Upper lobe of left lung (tissue), 6 donors: Measurements from ENCODE around the gene ZNF654. TPM values are rescaled to one million over a fixed set of nuclear protein-coding genes. Genes with fewer than 3 reads are reported as not detected.
A peak's percentile ranks its signal among the peaks of the same experiment; 100 is the strongest.
"Not testable (repeated sequence)": the region's sequence is repeated elsewhere in the genome, so short reads cannot be mapped to it uniquely, and the experiment has no call there.

Source experiments
- ATAC-seq, 2 donors: fragments of 200-7000 bp; cut with Tn5 transposase; one replicate each; pipeline ENCODE4 v1.9.1; 2022; ENCODE audit warnings: mild to moderate bottlenecking in 2 of 2, moderate library complexity in 2 of 2; ENCODE audit not compliant: low FRiP score in 2 of 2
- DNase-seq, 2 donors: peaks; one replicate each; pipeline ENCODE4 v3.0.0-alpha.2; 2019 to 2020
- H3K27ac ChIP-seq, 4 donors: fragments of 200-600 bp; sonication (generic); one replicate each; pipeline ENCODE4 v1.5.1; 2016 to 2019
- H3K27me3 ChIP-seq, 4 donors: fragments of 200-600 bp; sonication (generic); one replicate each; pipeline ENCODE4 v1.5.1; 2017 to 2019
- H3K36me3 ChIP-seq, 4 donors: fragments of 200-600 bp; sonication (generic); one replicate each; pipeline ENCODE4 v1.5.1; 2016 to 2019
- H3K4me1 ChIP-seq, 4 donors: fragments of 200-600 bp; sonication (generic); one replicate each; pipeline ENCODE4 v1.5.1; 2018 to 2019
- H3K4me3 ChIP-seq, 4 donors: fragments of 200-600 bp; sonication (generic); one replicate each; pipeline ENCODE4 v1.5.1; 2017 to 2019; ENCODE audit warnings: mild to moderate bottlenecking in 2 of 4, moderate library complexity in 1 of 4
- H3K9me3 ChIP-seq, 4 donors: fragments of 200-600 bp; sonication (generic); one replicate each; pipeline ENCODE4 v1.5.1; 2018 to 2019
- EP300 ChIP-seq, 4 donors: sonication (generic); formaldehyde crosslinking; IDR thresholded peaks; one replicate each; pipeline ENCODE4 v1.5.1; 2017; ENCODE audit warnings: antibody characterized with exemption in 4 of 4, control low read depth in 2 of 4
- POLR2A ChIP-seq, 4 donors: fragments of 450-650 bp; IDR thresholded peaks; one replicate each; pipeline ENCODE4 v1.5.1; 2016 to 2017; ENCODE audit warnings: antibody characterized with exemption in 4 of 4, mild to moderate bottlenecking in 2 of 4
- POLR2AphosphoS5 ChIP-seq, 2 donors: sonication (generic); formaldehyde crosslinking; IDR thresholded peaks; one replicate each; pipeline ENCODE4 v1.5.1; 2017; ENCODE audit warnings: antibody characterized with exemption in 2 of 2
- WGBS, 2 donors: methylation state at CpG; one replicate each; pipeline ENCODE4 v1.1.5; 2017 to 2018; 5-methylcytosine and 5-hydroxymethylcytosine counted together
- total RNA-seq, 6 donors: library from RNA; depleted of rRNA in 4 of 6; stranded (reverse); fragments of >200 nt in 4 of 6; gene quantifications; one replicate each; pipeline versions ENCODE4 v1.1.0 to v1.2.1, GENCODE V29; 2016 to 2021
- TF ChIP-seq, protein P1 (sequence below), 6 experiments: fragments of 450-650 bp in 4 of 6; fragments of 200-600 bp in 2 of 6; sonication (generic) in 2 of 6; IDR thresholded peaks; one replicate each; pipeline ENCODE4 v1.5.1; 2016 to 2019; ENCODE audit warnings: antibody characterized with exemption in 6 of 6
- donor health status: DM: no; HTN: no; CAD: no; lungs with moderate emphysema.
- donor health status: DM: no; HTN: yes; CAD: no; lungs with severe emphysema.

ZNF654 gene
- total RNA-seq, 6 donors from 2014 or later = 4.9 to 21.4 (median 13.8) TPM

DNA sequence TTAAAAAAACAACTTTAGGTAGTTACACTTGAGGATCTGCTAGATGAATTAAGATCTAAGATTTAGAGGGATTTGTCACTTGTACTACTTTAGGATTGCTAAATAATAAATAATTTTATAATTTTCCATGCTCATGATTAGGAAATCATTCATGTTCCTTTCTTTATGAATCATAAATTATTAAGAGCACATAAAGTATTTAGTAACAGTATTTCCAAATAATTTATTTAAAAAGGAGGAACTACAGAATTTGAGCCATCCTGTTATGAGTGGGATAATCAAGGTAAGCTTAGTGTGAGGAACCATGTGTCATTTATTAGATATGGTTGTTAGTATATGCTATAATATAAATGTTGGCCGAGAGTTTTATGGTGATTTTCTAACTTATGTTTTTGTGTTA is 53.2 kb downstream of the ZNF654 start:
- Histone ChIP-seq H3K9me3 (no peaks in the 10 kb centered on the region), H3K27me3 (no peaks in the 10 kb centered on the region), H3K36me3 (peaks cover 0 to 15% (median 0%) of the 10 kb centered on the region in 4 donors), H3K4me3 (no peak overlapping the region), H3K27ac (no peak overlapping the region), H3K4me1 (peaks cover 0 to 6% (median 2%) of the 10 kb centered on the region in 4 donors)
- DNase-seq (no peak), ATAC-seq (no peak)
- 92 to 93% methylated on average over 1 of the region's 1 CpG for WGBS, 2 donors
- TF ChIP-seq POLR2A (IDR thresholded peaks at IDR 0.05) = no peak
- TF ChIP-seq POLR2AphosphoS5 (IDR thresholded peaks at IDR 0.05) = no peak
- TF ChIP-seq, protein P1, sequence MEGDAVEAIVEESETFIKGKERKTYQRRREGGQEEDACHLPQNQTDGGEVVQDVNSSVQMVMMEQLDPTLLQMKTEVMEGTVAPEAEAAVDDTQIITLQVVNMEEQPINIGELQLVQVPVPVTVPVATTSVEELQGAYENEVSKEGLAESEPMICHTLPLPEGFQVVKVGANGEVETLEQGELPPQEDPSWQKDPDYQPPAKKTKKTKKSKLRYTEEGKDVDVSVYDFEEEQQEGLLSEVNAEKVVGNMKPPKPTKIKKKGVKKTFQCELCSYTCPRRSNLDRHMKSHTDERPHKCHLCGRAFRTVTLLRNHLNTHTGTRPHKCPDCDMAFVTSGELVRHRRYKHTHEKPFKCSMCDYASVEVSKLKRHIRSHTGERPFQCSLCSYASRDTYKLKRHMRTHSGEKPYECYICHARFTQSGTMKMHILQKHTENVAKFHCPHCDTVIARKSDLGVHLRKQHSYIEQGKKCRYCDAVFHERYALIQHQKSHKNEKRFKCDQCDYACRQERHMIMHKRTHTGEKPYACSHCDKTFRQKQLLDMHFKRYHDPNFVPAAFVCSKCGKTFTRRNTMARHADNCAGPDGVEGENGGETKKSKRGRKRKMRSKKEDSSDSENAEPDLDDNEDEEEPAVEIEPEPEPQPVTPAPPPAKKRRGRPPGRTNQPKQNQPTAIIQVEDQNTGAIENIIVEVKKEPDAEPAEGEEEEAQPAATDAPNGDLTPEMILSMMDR (IDR thresholded peaks at IDR 0.05) = no peak

- no peak for TF ChIP-seq POLR2AphosphoS5 (IDR thresholded peaks at IDR 0.05)
- TF ChIP-seq, protein P1 (IDR thresholded peaks at IDR 0.05) = peak in 5 of 6 experiments; percentile 63 to 73 (median 70)
- Histone ChIP-seq H3K4me1 (peaks cover 0 to 6% (median 2%) of the 10 kb centered on the region in 4 donors), H3K9me3 (no peaks in the 10 kb centered on the region), H3K4me3 (no peak overlapping the region), H3K27me3 (no peaks in the 10 kb centered on the region), H3K36me3 (peaks cover 0 to 15% (median 0%) of the 10 kb centered on the region in 4 donors), H3K27ac (no peak overlapping the region)
- peak in 1 of 2 donors; percentile 49 for DNase-seq
- 43 to 44% methylated on average over 5 of the region's 5 CpGs for WGBS, 2 donors
- ATAC-seq = peak; percentile 82 to 92
Observed at GRCh38 chr3:88113311-88114162, 54.5 kb downstream of the ZNF654 start.

DNA sequence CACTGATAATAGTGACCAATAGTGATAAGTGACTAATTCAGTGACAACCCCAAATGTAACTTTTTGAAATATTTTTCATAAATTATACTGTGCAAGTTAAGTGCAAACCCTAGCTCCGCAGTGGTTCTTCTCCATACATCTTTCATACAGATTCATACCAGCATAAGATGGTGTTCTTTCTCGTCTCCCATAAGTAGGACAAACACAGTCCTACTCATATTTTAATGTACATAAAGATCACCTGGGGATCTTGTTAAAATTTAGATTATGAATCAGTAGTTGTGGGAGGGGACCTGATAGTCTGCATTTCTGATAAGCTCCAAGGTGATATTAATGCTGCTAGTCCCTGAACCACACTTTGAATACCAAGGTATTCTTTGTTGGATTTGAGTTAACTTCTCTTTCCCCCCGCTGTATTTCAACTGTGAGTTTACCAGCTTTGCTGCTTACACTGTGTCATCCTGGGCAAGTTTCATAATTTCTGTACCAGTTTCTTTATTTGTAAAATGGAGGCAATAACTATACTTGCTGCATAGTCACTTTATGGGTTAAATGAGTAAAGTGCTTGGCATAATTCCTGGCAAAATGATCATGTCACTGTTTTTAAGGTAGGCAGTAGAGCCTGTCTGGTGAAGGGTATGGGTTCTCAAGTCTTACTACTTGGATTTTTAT is 56.0 kb downstream of the ZNF654 start:
- ATAC-seq (no peak), DNase-seq (no peak)
- H3K27me3 ChIP-seq = no peaks in the 10 kb centered on the region
- H3K9me3 ChIP-seq = no peaks in the 10 kb centered on the region
- no peak overlapping the region for H3K27ac ChIP-seq
- peaks cover 0 to 15% (median 0%) of the 10 kb centered on the region in 4 donors for H3K36me3 ChIP-seq
- WGBS, 2 donors = 94 to 96% methylated on average over 3 of the region's 3 CpGs
- H3K4me3 ChIP-seq = no peak overlapping the region
- H3K4me1 ChIP-seq = peaks cover 0 to 6% (median 2%) of the 10 kb centered on the region in 4 donors
- TF ChIP-seq, protein P1 (IDR thresholded peaks at IDR 0.05) = no peak
- no peak for TF ChIP-seq EP300 (IDR thresholded peaks at IDR 0.05)
- TF ChIP-seq POLR2A (IDR thresholded peaks at IDR 0.05) = no peak
- no peak for TF ChIP-seq POLR2AphosphoS5 (IDR thresholded peaks at IDR 0.05)

GRCh38 chr3:88117683-88118082 is 58.6 kb downstream of the ZNF654 start:
- no peak overlapping the region for H3K27ac ChIP-seq
- H3K4me1 ChIP-seq = peaks cover 0 to 6% (median 2%) of the 10 kb centered on the region in 4 donors
- ATAC-seq (no peak), DNase-seq (no peak)
- H3K4me3 ChIP-seq = no peak overlapping the region
- H3K27me3 ChIP-seq = no peaks in the 10 kb centered on the region
- H3K36me3 ChIP-seq = peaks cover 0 to 15% (median 0%) of the 10 kb centered on the region in 4 donors
- TF ChIP-seq, protein P1 (IDR thresholded peaks at IDR 0.05) = no peak
- TF ChIP-seq EP300 (IDR thresholded peaks at IDR 0.05) (no peak), POLR2A (IDR thresholded peaks at IDR 0.05) (no peak), POLR2AphosphoS5 (IDR thresholded peaks at IDR 0.05) (no peak)
- 0 to 33% methylated on average over 1 of the region's 1 CpG for WGBS, 2 donors
- H3K9me3 ChIP-seq = no peaks in the 10 kb centered on the region

DNA sequence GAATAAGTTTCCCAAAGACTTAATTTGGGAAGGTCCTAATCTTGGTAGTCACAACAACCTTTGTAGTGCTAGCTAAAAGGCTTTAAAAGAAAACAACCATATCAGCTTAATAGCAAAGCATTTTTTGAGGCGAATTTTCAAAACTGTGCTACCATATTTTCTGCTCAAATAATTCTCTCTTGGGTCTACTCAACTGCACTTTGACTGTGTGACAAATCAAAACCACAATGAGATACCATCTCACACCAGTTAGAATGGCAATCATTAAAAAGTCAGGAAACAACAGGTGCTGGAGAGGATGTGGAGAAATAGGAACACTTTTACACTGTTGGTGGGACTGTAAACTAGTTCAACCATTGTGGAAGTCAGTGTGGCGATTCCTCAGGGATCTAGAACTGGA is 59.5 kb downstream of the ZNF654 start:
- WGBS, 2 donors = 96 to 97% methylated on average over 1 to 2 of the region's 2 CpGs
- H3K9me3 ChIP-seq, H3K4me3 ChIP-seq, H3K27me3 ChIP-seq, ATAC-seq, H3K27ac ChIP-seq, DNase-seq, H3K4me1 ChIP-seq: not testable (repeated sequence)
- peaks cover 0 to 15% (median 0%) of the 10 kb centered on the region in 4 donors for H3K36me3 ChIP-seq
